Measurements from ENCODE around the gene GNG11.

Gene GNG11

DNA sequence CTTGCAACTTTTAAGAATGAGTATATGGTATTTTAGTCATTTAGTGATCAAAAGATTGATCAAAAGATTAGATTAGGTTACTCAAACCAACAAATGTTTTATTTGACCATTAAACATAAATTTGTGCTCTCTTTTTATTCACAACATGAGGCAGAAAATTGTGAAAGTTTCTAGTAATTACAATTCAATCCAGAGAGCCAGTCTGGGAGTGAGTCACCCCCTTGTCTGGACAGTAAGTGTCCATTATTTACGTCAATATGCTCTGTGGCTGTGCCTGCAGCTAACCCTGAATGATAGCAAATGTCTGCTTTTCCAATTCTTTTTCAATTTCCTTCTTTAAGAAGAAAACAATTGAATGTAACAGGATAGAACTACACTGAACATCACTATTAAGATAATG lies 27.9 kb downstream of the GNG11 start:
- DNase-seq, result no peak

DNA sequence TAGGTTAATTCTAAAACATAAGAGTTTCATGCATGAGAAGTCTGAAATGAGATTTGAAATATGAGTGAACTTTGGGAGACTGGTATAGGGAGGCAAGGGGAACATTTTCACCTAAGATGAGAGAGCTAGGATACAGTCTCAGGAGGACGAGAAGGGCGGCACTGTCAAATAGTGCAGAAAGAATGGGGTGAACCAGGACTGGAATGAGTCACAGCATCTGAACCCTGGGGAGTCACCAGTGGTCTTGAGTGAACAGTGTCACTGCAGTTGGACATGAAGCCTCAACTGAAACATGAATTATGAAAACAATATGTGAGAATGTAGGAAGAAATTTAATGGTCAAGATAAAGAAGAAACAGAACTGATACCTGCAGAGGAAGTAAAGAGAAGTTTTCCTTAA lies 33.8 kb downstream of the GNG11 start:
- DNase-seq, result no peak

DNA sequence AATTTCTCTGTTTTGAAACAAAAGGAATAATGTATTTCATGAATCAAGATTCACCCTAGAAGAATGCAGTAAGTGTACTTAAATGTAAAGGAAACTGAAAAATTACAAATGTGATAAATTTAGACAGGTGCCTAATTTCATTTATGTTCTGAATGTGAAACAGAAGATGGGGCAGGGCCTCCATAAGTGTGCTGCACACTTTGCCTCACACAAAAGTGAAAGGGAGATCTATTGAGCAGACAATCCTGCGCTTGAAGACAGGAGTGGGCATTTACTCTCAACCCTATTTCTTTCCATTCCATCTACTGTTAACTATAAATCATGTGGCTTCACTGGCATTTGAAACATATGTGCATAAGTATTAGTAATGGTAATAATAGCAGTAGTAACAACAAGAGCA lies 36.2 kb downstream of the GNG11 start:
- no peak for DNase-seq

DNA sequence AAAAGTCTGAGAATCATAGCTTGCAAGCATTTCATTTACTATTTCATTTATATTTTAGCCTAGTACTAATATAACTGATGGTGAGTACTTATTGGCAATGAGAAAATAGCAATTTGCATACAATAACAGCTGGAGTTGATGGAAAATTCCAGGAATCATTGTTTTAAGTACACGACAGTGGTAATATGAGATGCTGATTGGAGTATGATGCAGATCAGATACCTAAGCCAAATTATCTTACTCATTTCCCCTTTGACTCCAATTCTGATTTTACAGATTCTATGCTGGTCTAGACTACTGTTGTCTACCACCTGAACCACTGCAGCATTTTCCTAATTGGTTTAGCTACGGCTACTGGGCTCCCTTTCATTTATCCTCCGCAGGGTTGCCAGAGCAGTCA lies 36.7 kb downstream of the GNG11 start:
- DNase-seq, result no peak

DNA sequence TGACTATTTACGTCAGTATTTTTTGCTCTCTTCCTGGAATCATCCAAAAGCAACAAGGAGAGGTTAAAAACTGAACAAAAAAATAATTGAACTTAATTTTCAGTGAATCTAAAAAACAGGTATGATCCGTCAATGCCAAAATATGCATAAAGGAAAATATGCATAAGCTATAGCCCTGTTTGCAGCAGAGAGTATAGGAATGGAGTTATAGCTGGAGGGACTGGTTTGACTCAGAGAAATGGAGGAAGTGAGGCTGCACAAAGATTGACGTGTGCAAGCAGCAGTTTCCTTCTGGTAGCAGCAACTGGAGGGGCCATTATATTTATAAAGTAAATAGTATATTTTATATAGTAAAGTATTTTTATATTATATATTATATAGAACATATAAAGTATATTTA lies 37.1 kb downstream of the GNG11 start:
- no peak for DNase-seq

DNA sequence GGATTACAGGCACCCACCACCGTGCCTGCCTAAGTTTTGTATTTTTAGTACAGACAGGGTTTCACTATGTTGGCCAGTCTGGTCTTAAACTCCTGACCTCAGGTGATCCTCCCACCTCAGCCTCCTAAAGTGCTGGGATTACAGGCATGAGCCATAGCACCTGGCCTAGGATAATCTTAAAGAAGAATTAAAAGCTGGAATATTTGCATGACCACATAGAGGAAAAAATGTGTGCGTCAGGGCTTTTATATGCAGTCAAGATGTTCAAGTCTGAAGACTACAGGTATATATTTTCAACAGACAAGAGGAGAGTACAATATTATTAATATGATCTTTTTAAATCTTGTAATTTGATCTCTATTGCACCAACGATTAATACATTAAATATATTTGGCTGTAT lies 39.5 kb downstream of the GNG11 start:
- DNase-seq, result no peak

DNA sequence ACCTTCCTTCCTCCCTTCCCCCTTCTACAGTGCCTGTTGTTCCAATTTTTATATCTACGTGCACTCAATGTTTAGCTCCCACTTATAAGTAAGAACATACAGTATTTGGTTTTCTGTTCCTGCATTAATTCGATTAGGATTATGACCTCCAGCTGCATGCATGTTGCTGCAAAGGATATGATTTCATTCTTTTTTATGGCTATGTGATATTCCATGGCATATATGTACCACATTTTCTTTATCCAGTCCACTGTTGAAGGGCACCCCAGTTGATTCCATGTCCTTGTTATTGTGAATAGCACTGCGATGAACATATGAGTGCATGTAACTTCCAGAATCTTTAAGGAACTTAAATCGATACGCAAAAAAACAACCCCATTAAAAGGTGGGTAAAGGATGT lies 42.7 kb downstream of the GNG11 start:
- no peak for DNase-seq

DNA sequence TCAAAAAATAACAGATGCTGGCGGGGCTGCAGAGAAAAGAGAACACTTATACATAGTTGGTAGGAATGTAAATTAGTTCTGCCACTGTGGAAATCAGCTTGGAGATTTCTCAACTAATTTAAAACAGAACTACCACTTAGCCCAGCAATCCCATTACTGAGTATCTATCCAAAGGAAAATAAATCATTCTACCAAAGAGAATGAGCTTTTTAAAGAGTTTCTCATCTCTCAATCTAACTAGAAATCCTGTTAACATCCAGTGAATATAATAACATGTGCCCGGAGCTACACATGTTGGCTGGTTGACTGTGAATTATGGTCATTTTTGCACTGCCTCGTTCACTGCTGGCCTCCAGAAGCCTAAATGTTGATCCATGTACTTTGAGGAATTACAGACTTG lies 43.3 kb downstream of the GNG11 start:
- no peak for DNase-seq

DNA sequence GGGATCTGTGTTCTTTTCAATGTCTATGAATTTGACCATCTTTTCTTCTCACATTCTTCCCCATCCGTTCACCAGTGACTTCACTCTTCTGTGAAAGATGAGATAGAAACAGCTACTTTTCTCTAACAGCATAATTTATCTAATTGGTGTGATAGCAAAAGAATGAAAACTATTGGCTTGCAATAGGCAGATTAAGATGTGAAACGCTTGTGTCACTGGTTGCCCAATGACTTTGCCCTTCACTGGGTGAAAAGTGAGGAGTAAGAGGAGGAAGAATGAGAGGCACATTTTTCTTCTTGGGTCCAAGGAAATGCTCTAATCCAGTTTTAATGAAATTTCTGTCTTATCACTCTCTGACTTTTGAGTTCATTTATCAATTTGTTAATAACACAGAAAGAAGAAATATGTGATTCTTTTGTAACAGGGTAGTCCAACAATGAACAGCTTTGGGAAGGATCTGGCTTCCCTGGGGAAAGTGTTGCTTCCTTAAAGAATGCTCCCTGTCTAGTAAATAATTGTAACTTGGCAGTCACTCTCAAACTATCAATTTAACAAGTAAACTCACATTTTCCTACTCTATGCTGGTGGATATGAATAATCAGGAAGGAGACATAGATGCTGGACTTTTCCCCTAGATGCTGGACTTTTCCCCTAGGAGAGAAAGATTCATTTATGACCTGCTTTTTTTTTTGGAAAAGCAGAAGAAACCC lies 47.5 kb downstream of the GNG11 start:
- DNase-seq, result no peak

DNA sequence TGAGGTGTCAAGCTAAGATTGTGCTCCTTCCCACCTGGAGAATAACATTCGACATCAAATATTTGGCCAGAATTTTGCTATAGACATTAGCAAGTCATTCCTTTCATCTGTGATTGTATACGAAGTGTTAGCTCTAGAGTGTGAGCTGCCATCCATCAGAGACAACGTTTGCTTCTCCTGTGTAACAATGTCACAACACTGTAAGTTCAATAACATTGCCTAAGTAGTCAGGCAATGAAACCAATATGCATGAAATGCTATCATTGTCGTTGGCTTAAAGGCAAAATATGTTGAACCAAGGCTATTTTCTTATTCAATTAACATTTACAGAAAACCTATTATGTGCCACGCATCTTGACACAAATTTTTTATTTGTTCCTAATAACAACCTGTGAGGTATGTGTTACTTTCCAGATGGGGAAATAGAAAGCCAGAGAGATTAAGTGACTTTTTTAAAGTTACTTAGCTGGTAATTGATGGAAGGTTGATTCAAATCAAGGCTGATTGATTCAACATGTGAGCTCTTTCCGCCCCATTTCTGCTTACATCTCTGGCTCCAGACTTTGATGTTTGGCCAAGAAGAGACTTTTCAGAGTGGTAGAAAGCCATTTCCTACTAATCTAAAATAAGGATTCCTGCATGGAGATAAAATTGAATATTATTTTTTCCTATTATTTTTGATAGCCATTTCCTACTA lies 50.6 kb downstream of the GNG11 start:
- no peak for DNase-seq

DNA sequence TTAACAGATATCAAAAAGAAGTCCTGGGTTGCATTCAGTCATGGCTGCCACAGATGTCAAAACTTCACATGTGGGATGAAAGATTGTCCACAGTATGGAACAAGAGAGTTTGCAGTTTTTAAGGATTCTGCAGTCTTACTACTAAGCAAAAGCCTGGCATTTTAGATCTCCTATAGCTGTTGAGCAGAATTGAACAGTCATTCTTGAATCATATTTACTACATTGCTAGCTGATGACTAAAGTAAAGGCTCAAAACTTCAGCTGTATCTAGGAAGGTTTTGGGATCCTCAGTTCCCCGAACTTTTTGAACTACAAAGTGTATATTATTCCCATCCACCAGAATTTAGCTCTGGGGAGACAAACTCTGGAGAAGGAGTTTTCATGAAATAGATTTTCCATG lies 51.6 kb downstream of the GNG11 start:
- no peak for DNase-seq

DNA sequence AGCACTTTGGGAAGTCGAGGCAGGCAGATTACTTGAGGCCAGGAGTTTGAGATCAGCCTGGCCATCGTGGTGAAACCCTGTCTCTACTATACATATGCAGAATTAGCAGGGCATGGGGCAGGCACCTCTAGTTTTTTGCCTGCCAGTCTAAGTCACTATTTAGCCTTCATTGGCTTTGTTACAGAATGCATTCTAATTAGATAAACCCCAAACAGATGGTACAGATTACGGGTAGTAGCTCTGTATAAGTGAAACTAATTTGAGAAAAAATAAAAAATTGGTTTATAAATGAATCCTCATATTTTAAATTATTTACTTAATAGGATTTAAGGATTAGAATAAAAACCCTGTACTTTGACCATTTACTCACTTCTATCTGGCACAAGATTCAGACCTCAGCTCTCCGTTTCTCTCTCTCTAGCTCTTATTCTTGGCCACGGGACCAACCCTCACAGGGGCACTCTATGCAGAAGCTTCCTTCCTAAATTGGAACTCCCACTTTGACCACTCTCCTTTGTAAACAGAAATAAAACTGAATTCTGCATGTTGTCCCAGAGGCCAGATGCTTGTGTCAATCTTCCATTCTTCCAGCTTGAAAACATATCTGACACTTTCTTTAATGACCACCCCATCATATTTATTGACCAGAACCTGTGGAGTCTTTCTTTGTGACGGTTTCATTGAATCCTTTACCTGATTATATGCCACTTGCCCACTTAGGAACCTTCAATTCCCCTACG lies 55.8 kb downstream of the GNG11 start:
- no peak for DNase-seq

All from activated naive CD4-positive, alpha-beta T cell treated with anti-CD3 and anti-CD28 coated beads, Interleukin-2, amount 50 U/mL, for 16 hours (primary cell).